GM23248 (cell line): Measurements from ENCODE around the gene HYOU1. TPM values are rescaled to one million over a fixed set of nuclear protein-coding genes. Genes with fewer than 3 reads are reported as not detected.

Source experiments
- DNase-seq: peaks from one replicate; pipeline ENCODE4 v3.0.0-alpha.2; 2015
- H2AFZ ChIP-seq: fragments of 200-600 bp; sonication (generic); 2 replicates; pipeline ENCODE4 v1.6.1; 2016; ENCODE audit warnings: antibody characterized with exemption
- H3F3A ChIP-seq: fragments of 200-600 bp; sonication (generic); 2 replicates; pipeline ENCODE4 v1.6.1; 2016; ENCODE audit warnings: mild to moderate bottlenecking, antibody characterized with exemption, mixed run types; ENCODE audit not compliant: insufficient read depth
- H3K27ac ChIP-seq: fragments of 200-600 bp; sonication (generic); 2 replicates; pipeline ENCODE4 v1.5.1; 2016; ENCODE audit warnings: mild to moderate bottlenecking
- H3K27me3 ChIP-seq: fragments of 200-600 bp; sonication (generic); replicated peaks from 2 replicates; pipeline ENCODE4 v1.6.1; 2016; ENCODE audit warnings: mild to moderate bottlenecking; ENCODE audit not compliant: insufficient read depth
- H3K36me3 ChIP-seq: fragments of 200-600 bp; sonication (generic); 2 replicates; pipeline ENCODE4 v1.6.1; 2016; ENCODE audit warnings: low read depth, mild to moderate bottlenecking
- H3K4me1 ChIP-seq: fragments of 200-600 bp; sonication (generic); 2 replicates; pipeline ENCODE4 v1.6.1; 2016; ENCODE audit warnings: mild to moderate bottlenecking; ENCODE audit not compliant: insufficient read depth
- H3K4me2 ChIP-seq: fragments of 200-600 bp; sonication (generic); one replicate; pipeline ENCODE4 v1.6.1; 2016; ENCODE audit warnings: mild to moderate bottlenecking; ENCODE audit not compliant: unreplicated experiment
- H3K4me3 ChIP-seq: fragments of 200-600 bp; sonication (generic); 2 replicates; pipeline ENCODE4 v1.5.1; 2016; ENCODE audit warnings: mild to moderate bottlenecking
- H3K79me2 ChIP-seq: fragments of 200-600 bp; sonication (generic); 2 replicates; pipeline ENCODE4 v1.6.1; 2016; ENCODE audit warnings: mild to moderate bottlenecking; ENCODE audit not compliant: insufficient read depth
- H3K9ac ChIP-seq: fragments of 200-600 bp; sonication (generic); 2 replicates; pipeline ENCODE4 v1.6.1; 2016; ENCODE audit warnings: mild to moderate bottlenecking
- H3K9me2 ChIP-seq: fragments of 200-600 bp; sonication (generic); 2 replicates; pipeline ENCODE4 v1.6.1; 2016; ENCODE audit warnings: mixed run types, mild to moderate bottlenecking, moderate library complexity; ENCODE audit not compliant: insufficient read depth
- H3K9me3 ChIP-seq: fragments of 200-600 bp; sonication (generic); one replicate; pipeline ENCODE4 v1.6.1; 2017; ENCODE audit warnings: low read depth
- H4K20me1 ChIP-seq: fragments of 200-600 bp; sonication (generic); 2 replicates; pipeline ENCODE4 v1.6.0; 2016; ENCODE audit not compliant: insufficient read depth
- EZH2 ChIP-seq: fragments of 200-600 bp; sonication (generic); IDR thresholded peaks from 2 replicates; pipeline ENCODE4 v1.6.1; 2018; ENCODE audit warnings: antibody characterized with exemption, mild to moderate bottlenecking; ENCODE audit not compliant: insufficient read depth, poor library complexity, severe bottlenecking
- EZH2phosphoT487 ChIP-seq: fragments of 200-600 bp; sonication (generic); IDR thresholded peaks from 2 replicates; pipeline ENCODE4 v1.6.1; 2018; ENCODE audit warnings: antibody characterized with exemption, moderate library complexity, mild to moderate bottlenecking, low read depth; ENCODE audit not compliant: insufficient read depth
- WGBS, 2 experiments: methylation state at CpG; one replicate each; pipeline ENCODE4 v1.1.6; 2015 to 2017; ENCODE audit warnings: low lambda C conversion rate in 2 of 2, low coverage in 1 of 2; ENCODE audit errors: missing lambda C conversion rate in 2 of 2; 5-methylcytosine and 5-hydroxymethylcytosine counted together
- in situ Hi-C: fragments of 300-500 bp; cut with MboI; formaldehyde crosslinking; loops from 2 replicates; pipeline ENCODE4 v1.15.0; 2020
- polyA plus RNA-seq: library from polyadenylated mRNA; unstranded; fragments of >200 nt; fragmentation: Nextera tagmentation; extraction: Ambion mirVana; gene quantifications from 2 replicates; pipeline ENCODE4 v1.2.1, GENCODE V29; 2016
- total RNA-seq: library from RNA; depleted of rRNA; stranded (reverse); fragments of >200 nt; shearing (Covaris generic); gene quantifications from 2 replicates; pipeline ENCODE4 v1.2.3, GENCODE V29; 2014

The HYOU1 gene
- total and polyA plus RNA-seq, 2 experiments from 2014 or later: 56.3 to 85.4 TPM

GRCh38 chr11:119091966-119092879, 35.2 kb upstream of the HYOU1 start:
- no peak overlapping the region for H3K27ac ChIP-seq
- peaks cover 5% of the 10 kb centered on the region; the same call in 1 of the 2 replicates for H3K36me3 ChIP-seq
- H3K4me2 ChIP-seq: peak overlapping the region; percentile 98
- DNase-seq: peak; percentile 8
- no peak overlapping the region for H2AFZ ChIP-seq
- WGBS, 2 experiments: 79 to 81% methylated on average over 13 of the region's 13 CpGs
- H3K4me3 ChIP-seq: peak overlapping the region; percentile 89
- H3K9me3 ChIP-seq: no peaks in the 10 kb centered on the region
- H4K20me1 ChIP-seq: no peaks in the 10 kb centered on the region
- H3K79me2 ChIP-seq: peaks cover 51% of the 10 kb centered on the region
- peaks cover 22% of the 10 kb centered on the region for H3F3A ChIP-seq
- peak overlapping the region; percentile 87 for H3K9ac ChIP-seq
- in situ Hi-C loops: no loop called here
- H3K27me3 ChIP-seq: no peaks in the 10 kb centered on the region
- H3K9me2 ChIP-seq: no peaks in the 10 kb centered on the region
- no peak for TF ChIP-seq EZH2phosphoT487
- TF ChIP-seq EZH2: no peak
- peaks cover 18% of the 10 kb centered on the region for H3K4me1 ChIP-seq

- Histone ChIP-seq H3K27ac (no peak overlapping the region), H3K79me2 (peaks cover 60% of the 10 kb centered on the region), H3F3A (peaks cover 17% of the 10 kb centered on the region), H3K36me3 (no peaks in the 10 kb centered on the region), H3K4me3 (no peak overlapping the region), H3K9ac (no peak overlapping the region), H3K4me1 (peaks cover 18% of the 10 kb centered on the region), H3K27me3 (no peaks in the 10 kb centered on the region), H3K9me3 (no peaks in the 10 kb centered on the region), H2AFZ (no peak overlapping the region), H3K9me2 (no peaks in the 10 kb centered on the region), H3K4me2 (no peak overlapping the region), H4K20me1 (no peaks in the 10 kb centered on the region)
- 59 to 64% methylated on average over 9 of the region's 9 CpGs for WGBS, 2 experiments
- peak; percentile 32 for DNase-seq
- in situ Hi-C loops: no loop called here
- TF ChIP-seq EZH2phosphoT487: no peak
- TF ChIP-seq EZH2: no peak
Measured at GRCh38 chr11:119091178-119091577, 34.2 kb upstream of the HYOU1 start.

- H3K27ac ChIP-seq: no peak overlapping the region
- H3K9ac ChIP-seq: no peak overlapping the region
- no peaks in the 10 kb centered on the region for H3K9me2 ChIP-seq
- no peaks in the 10 kb centered on the region for H3K9me3 ChIP-seq
- H3K27me3 ChIP-seq: no peaks in the 10 kb centered on the region
- H3K4me3 ChIP-seq: no peak overlapping the region
- WGBS, 2 experiments: 91 to 100% methylated on average over 1 of the region's 1 CpG
- no peak for DNase-seq
- peaks cover 23% of the 10 kb centered on the region for H3K4me1 ChIP-seq
- peaks cover 60% of the 10 kb centered on the region for H3K79me2 ChIP-seq
- H3K4me2 ChIP-seq: no peak overlapping the region
- H3K36me3 ChIP-seq: no peaks in the 10 kb centered on the region
- H4K20me1 ChIP-seq: no peaks in the 10 kb centered on the region
- in situ Hi-C loops: no loop called here
- H2AFZ ChIP-seq: no peak overlapping the region
- peaks cover 21% of the 10 kb centered on the region for H3F3A ChIP-seq
- TF ChIP-seq EZH2phosphoT487 (no peak), EZH2 (no peak)
Measured at GRCh38 chr11:119089319-119089718, 32.3 kb upstream of the HYOU1 start.

- Histone ChIP-seq H3K9me2 (no peaks in the 10 kb centered on the region), H3K36me3 (no peaks in the 10 kb centered on the region), H2AFZ (no peak overlapping the region), H3K27me3 (no peaks in the 10 kb centered on the region), H3K27ac (no peak overlapping the region), H3K9me3 (no peaks in the 10 kb centered on the region), H3K9ac (no peak overlapping the region), H3K4me2 (no peak overlapping the region), H3F3A (peaks cover 25% of the 10 kb centered on the region), H3K4me1 (peaks cover 20% of the 10 kb centered on the region), H4K20me1 (no peaks in the 10 kb centered on the region), H3K79me2 (peaks cover 51% of the 10 kb centered on the region), H3K4me3 (no peak overlapping the region)
- WGBS, 2 experiments: 91 to 93% methylated on average over 9 of the region's 9 CpGs
- TF ChIP-seq EZH2 (no peak), EZH2phosphoT487 (no peak)
- DNase-seq: no peak
- in situ Hi-C loops: no loop called here
Measured at GRCh38 chr11:119088406-119088805, 31.4 kb upstream of the HYOU1 start.
